AG04449 (cell line): ENCODE measurements around the gene CHN2.

Source experiments
- CTCF ChIA-PET: fragments of 350-600 bp; formaldehyde crosslinking; extraction: SDS; loops from one replicate; lab custom pipeline; 2021; ENCODE audit warnings: antibody characterized with exemption; lab: Yijun Ruan, JAX
- POLR2A ChIA-PET: fragments of 400-600, 350-600 bp; formaldehyde crosslinking; extraction: SDS; loops from one replicate; lab custom pipeline; 2020; ENCODE audit warnings: antibody characterized with exemption, inconsistent platforms; lab: Yijun Ruan, JAX
- DNase-seq: peaks from one replicate; pipeline ENCODE4 v3.0.0-alpha.2; 2010; ENCODE audit warnings: low read depth, low spot score
- H3K4me3 ChIP-seq: 2 replicates; pipeline ENCODE4 v1.5.1; 2011; ENCODE audit warnings: low read depth, mild to moderate bottlenecking, control low read depth, low read length
- TF ChIP-seq, protein P1 (sequence below): IDR thresholded peaks from one replicate; pipeline ENCODE4 v1.5.1; 2011; ENCODE audit warnings: mild to moderate bottlenecking, moderate library complexity, low read length, control low read depth, inconsistent platforms; ENCODE audit not compliant: insufficient read depth; ENCODE audit errors: missing control alignments

The CHN2 gene

DNA sequence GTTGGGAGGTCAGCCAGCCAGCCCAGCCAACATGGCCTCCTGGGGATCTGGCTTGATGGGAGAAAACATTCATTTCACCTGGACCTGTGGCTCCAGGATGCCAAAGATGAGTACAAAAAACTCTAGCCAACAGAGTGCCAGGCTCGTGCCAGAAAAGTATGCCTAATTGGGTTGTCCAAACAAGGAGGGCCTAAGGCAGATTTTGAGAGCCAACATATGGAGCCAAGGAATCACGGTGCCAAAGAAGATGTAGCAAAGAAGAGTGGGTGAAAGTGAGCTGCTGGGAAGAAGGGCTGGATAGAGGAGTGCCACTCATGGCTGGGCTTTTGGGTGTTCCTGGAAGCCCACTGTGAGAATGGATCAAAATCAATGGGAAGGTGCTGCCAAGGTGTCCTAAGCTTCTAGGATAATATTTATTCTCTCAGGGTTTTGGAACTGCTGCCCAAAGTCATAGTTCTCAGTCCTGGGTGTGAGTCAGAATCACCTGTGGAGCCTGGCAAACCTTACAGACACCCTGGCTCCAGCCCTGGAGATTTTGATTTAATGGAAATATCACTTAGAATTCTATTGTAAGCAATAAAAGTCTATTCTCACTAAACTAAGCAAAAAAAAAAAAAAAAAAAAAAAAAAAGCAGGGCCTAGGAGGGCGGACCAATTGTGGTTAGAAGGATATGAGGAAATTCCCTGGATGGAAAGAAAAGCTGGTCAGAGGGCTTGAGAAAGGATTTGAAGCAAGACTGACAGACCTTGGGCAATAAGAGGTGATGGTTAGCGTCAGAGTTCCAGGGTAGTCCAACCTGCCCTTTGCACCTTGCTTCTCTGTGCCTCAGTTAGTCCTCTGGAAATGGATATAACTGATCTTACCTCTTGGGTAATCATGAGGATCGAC lies 186.9 kb downstream of the CHN2 start:
- no peak overlapping the region for H3K4me3 ChIP-seq
- DNase-seq, result no peak
- ChIA-PET POLR2A (no interaction called here), CTCF (interaction anchor here (1.0 kb wide), 1 partner anchor 192 kb away, joined by 3 read pairs; no protein-coding TSS in a partner anchor)
- TF ChIP-seq, protein P1, sequence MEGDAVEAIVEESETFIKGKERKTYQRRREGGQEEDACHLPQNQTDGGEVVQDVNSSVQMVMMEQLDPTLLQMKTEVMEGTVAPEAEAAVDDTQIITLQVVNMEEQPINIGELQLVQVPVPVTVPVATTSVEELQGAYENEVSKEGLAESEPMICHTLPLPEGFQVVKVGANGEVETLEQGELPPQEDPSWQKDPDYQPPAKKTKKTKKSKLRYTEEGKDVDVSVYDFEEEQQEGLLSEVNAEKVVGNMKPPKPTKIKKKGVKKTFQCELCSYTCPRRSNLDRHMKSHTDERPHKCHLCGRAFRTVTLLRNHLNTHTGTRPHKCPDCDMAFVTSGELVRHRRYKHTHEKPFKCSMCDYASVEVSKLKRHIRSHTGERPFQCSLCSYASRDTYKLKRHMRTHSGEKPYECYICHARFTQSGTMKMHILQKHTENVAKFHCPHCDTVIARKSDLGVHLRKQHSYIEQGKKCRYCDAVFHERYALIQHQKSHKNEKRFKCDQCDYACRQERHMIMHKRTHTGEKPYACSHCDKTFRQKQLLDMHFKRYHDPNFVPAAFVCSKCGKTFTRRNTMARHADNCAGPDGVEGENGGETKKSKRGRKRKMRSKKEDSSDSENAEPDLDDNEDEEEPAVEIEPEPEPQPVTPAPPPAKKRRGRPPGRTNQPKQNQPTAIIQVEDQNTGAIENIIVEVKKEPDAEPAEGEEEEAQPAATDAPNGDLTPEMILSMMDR, result no peak

DNA sequence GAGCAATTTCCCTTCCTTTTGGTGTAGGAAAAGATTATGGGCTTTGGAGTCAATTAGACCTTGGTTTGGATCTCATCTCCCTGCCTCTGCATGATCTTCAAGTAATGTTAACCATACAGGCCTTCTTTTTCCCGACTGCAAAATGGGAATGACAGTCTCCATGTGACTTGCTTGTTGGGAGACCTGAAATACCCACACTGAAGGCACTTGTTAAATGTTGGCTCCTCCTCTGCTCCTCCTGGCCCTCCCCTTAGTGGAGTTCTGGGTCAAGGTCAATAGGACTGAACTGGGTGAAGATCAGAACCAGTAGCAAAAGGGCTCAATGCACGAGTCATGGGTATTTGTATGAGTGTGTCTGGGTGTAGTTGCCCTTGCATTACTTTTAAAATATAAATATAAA lies 189.7 kb downstream of the CHN2 start:
- no peak overlapping the region for H3K4me3 ChIP-seq
- ChIA-PET POLR2A (no interaction called here), CTCF (no interaction called here)
- no peak for DNase-seq
- TF ChIP-seq, protein P1, result no peak

DNA sequence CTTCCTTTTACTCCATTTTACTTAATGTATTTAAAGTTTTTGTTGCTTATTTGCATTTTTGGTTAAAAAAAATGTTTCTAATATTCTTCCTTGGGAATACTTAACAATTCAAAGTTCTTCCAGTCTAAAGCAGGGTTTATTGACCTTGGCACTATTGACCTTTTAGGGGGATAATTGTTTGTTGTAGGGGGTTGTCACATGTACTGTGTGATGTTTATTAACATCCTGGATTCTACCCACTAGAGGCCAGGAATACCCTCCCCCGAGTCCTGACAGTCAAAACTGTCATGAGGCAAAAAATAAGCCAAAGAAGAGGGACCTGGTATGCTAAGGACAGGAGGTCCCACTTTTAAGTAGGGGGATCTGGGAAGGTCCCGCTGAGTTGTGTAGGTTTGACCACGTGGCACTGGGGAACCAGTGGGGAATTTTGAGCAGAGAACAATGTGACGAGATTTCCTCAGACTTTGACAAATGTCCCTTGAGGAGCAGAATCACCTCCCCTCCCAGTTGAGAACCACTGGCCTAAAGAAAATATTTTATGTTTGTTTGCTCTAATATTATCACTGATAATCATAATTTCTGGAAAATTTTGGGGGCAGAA lies 190.7 kb downstream of the CHN2 start:
- ChIA-PET CTCF (no interaction called here), POLR2A (no interaction called here)
- no peak for DNase-seq
- H3K4me3 ChIP-seq, result no peak overlapping the region
- TF ChIP-seq, protein P1, result no peak

DNA sequence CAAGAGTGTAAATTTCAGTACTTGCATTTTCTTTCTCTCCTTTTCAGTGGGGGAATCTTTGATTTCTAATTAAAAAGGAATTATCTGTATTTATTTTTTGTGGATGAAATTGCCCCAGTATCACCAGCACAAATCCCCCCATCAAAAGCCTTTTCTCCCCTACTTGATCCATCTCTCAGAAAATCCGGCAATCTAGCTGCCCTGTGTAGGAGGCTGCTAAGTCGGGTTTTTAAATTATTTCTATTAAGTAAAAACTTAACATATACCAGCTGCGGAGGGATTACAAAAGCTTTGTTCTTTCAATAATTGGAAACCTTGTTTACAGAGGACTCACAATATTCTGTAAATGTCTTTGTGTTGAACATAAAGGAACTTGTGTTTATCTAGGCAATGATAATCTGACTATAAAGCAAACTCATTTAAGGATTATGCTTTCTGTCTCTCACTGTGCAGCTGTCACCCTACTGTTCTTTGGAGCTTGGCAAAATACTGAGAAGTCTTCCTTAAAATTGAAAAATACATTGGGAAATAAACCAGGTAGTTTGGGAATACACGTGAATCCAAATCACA lies 191.7 kb downstream of the CHN2 start:
- H3K4me3 ChIP-seq, result no peak overlapping the region
- TF ChIP-seq, protein P1, result no peak
- ChIA-PET POLR2A (no interaction called here), CTCF (interaction anchor here (1.4 kb wide), 1 partner anchor 22 kb away, joined by 3 read pairs; no protein-coding TSS in a partner anchor)
- DNase-seq, result no peak

DNA sequence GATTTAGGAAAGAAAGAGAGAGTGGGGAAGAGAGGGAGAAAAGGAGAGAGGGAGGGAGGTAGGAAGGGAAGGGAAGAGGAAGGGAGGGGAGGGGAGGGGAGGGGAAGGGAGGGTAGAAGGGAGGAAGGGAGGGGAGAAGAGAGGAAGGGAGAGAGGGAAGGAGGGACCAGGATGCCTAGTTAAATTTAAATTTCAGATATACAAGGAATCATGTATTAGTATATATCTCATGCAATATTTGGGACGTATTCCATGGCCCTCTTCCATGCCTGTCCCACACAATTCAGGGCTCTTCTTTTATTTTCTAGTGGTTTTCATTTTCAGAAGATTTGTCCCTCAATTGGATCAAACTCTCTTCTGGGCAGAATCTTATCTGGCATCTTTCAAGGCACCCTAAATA lies 196.7 kb downstream of the CHN2 start:
- DNase-seq, result no peak
- POLR2A ChIA-PET, result no interaction called here
- TF ChIP-seq, protein P1, result no peak
- CTCF ChIA-PET, result interaction anchor here (1.0 to 1.1 kb wide), 2 partner anchors 285 to 469 kb away, joined by 3 read pairs; no protein-coding TSS in a partner anchor
- H3K4me3 ChIP-seq, result no peak overlapping the region

DNA sequence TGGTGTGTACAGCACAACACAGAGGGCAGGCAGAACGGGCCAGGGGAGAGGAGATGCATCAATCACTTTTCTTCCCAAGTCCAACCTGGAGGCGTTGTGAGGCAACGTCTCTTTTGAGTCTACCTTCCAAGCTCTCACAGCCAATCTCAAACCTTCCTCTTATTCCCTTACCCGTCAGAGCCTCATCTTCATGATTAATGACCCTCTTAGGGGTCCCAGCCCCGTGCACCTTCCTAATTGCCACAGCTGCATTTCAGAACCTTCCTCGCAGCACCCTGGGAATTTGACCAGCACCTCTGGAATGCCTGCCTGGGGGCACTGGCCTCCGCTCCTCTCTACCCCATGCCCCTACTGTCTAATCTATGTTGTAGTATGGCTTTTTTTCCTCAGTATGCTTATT lies 199.7 kb downstream of the CHN2 start:
- no peak for DNase-seq
- H3K4me3 ChIP-seq, result no peak overlapping the region
- TF ChIP-seq, protein P1, result no peak
- POLR2A ChIA-PET, result no interaction called here
- CTCF ChIA-PET, result no interaction called here
